Common myeloid progenitor, CD34-positive (primary cell): Measurements from ENCODE around the gene ZNF598.

Experiments
- CTCF ChIA-PET: fragments of 350-600 bp; sonication (Branson Sonifier 250); formaldehyde crosslinking; loops from one replicate; lab custom pipeline; 2021; ENCODE audit warnings: antibody characterized with exemption; lab: Charles Lee
- POLR2A ChIA-PET: fragments of 350-600 bp; sonication (Branson Sonifier 250); formaldehyde crosslinking; loops from one replicate; lab custom pipeline; 2021; ENCODE audit warnings: antibody characterized with exemption; lab: Charles Lee
- DNase-seq, 3 donors: peaks; one replicate each; pipeline versions ENCODE4 v3.0.0 to v3.0.0-alpha.2; 2013
- H3K27ac ChIP-seq, 2 experiments: 1 replicate in 1 of 2; 2 replicates in 1 of 2; pipeline ENCODE4 v1.7.0; 2013; ENCODE audit warnings: inconsistent platforms in 2 of 2, low read length in 2 of 2, mild to moderate bottlenecking in 2 of 2, low read depth in 1 of 2, moderate library complexity in 1 of 2; ENCODE audit not compliant: severe bottlenecking in 2 of 2, insufficient read depth in 1 of 2, poor library complexity in 1 of 2
- H3K27me3 ChIP-seq, 5 experiments: replicated peaks in 2 of 5; 1 replicate in 3 of 5; 2 replicates in 2 of 5; pipeline versions ENCODE4 v1.6.1 to v1.7.0; 2013; ENCODE audit warnings: low read length in 4 of 5, mild to moderate bottlenecking in 2 of 5, moderate library complexity in 2 of 5, inconsistent platforms in 1 of 5; ENCODE audit not compliant: insufficient read depth in 5 of 5, control insufficient read depth in 4 of 5
- H3K36me3 ChIP-seq, 4 experiments: 1 replicate in 2 of 4; 2 replicates in 2 of 4; pipeline versions ENCODE4 v1.6.1 to v1.7.0; 2013; ENCODE audit warnings: low read length in 3 of 4, control low read depth in 1 of 4, mild to moderate bottlenecking in 1 of 4; ENCODE audit not compliant: control insufficient read depth in 4 of 4, insufficient read depth in 4 of 4
- H3K4me1 ChIP-seq, 4 experiments: 1 replicate in 3 of 4; 2 replicates in 1 of 4; pipeline versions ENCODE4 v1.6.1 to v1.7.1; 2013; ENCODE audit warnings: low read length in 3 of 4, mild to moderate bottlenecking in 3 of 4, control low read depth in 1 of 4, inconsistent platforms in 1 of 4, moderate library complexity in 1 of 4; ENCODE audit not compliant: control insufficient read depth in 4 of 4, insufficient read depth in 4 of 4; ENCODE audit errors: control extremely low read depth in 1 of 4
- H3K4me3 ChIP-seq, 7 experiments: 1 replicate in 4 of 7; 2 replicates in 3 of 7; pipeline versions ENCODE4 v1.5.1 to v1.7.0; 2013; ENCODE audit warnings: mild to moderate bottlenecking in 7 of 7, low read length in 6 of 7, moderate library complexity in 6 of 7, inconsistent platforms in 2 of 7, low read depth in 2 of 7, control low read depth in 1 of 7; ENCODE audit not compliant: insufficient read depth in 4 of 7, control insufficient read depth in 1 of 7; ENCODE audit errors: extremely low read depth in 1 of 7
- H3K9me3 ChIP-seq, 5 experiments: 1 replicate in 4 of 5; 2 replicates in 1 of 5; pipeline versions ENCODE4 v1.6.1 to v1.7.1; 2013; ENCODE audit warnings: low read length in 4 of 5, mild to moderate bottlenecking in 2 of 5, inconsistent platforms in 1 of 5, low read depth in 1 of 5, moderate library complexity in 1 of 5; ENCODE audit not compliant: control insufficient read depth in 4 of 5, insufficient read depth in 2 of 5; ENCODE audit errors: control extremely low read depth in 1 of 5
- WGBS: methylation state at CpG from one replicate; pipeline ENCODE4 v1.1.5; 2013; ENCODE audit not compliant: insufficient coverage; 5-methylcytosine and 5-hydroxymethylcytosine counted together

Gene ZNF598

GRCh38 chr16:2033057-2033908, 23.7 kb upstream of the ZNF598 start:
- H3K4me1 ChIP-seq = peaks cover 0 to 30% (median 19%) of the 10 kb centered on the region in 4 experiments
- ChIA-PET CTCF (interaction anchor here (2.4 kb wide), 1 partner anchor 28 kb away, joined by 10 read pairs; no protein-coding TSS in a partner anchor), POLR2A (no interaction called here)
- H3K4me3 ChIP-seq = peak overlapping the region in 4 of 7 experiments; percentile 23 to 71 (median 41)
- no peaks in the 10 kb centered on the region for H3K36me3 ChIP-seq
- no peaks in the 10 kb centered on the region for H3K9me3 ChIP-seq
- 11% methylated on average over 14 of the region's 37 CpGs for WGBS
- H3K27ac ChIP-seq = peak overlapping the region in 1 of 2 experiments; percentile 70
- DNase-seq = peak in 2 of 3 donors; percentile 80 to 86
- H3K27me3 ChIP-seq = peaks cover 0 to 4% (median 0%) of the 10 kb centered on the region in 5 experiments

DNA sequence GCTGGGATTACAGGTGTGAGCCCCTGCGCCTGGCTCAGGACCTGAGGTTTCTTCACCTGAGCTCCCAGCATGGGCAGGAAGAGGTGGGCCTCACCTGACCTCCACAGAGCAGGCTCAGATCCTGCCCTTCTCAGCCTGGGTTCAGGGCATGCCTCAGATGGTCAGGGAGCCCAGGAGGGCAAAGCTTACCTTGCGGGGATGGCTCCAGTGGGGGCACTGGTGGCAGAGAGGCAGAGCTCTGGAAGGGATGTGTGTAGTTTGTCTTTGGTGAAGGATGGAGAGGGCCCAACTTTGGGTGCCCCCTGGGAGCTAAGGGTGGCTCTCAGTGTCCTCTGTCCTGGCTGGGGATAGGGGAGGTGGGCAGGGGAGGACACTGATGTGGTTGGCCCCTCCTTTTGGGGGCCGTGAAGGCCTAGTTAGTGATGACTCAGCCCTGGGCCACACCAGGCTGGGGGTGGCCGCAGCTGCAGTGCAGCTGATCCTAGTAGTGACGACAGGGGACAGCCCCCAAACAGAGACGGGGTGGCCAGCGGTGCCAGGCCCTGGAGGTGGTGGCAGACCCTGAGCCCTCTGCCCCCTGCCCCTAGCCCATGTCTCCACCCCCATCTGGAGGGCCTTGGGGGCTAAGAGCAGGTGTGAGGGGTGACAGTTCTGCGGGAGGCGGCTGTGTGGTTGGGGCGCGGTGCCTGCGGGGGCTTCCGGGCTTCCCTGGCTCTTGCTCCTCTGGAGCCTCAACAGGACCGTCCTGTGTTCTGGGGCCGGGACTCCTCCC, 22.9 kb upstream of the ZNF598 start:
- 76% methylated on average over 9 of the region's 15 CpGs for WGBS
- no peaks in the 10 kb centered on the region for H3K9me3 ChIP-seq
- no peaks in the 10 kb centered on the region for H3K36me3 ChIP-seq
- peak overlapping the region in 2 of 7 experiments; percentile 19 to 71 for H3K4me3 ChIP-seq
- ChIA-PET POLR2A (no interaction called here), CTCF (interaction anchor here (0.6 to 2.4 kb wide), 4 partner anchors 11 to 909 kb away, joined by 3 to 10 read pairs (median 3); no protein-coding TSS in a partner anchor)
- H3K4me1 ChIP-seq = peaks cover 0 to 34% (median 20%) of the 10 kb centered on the region in 4 experiments
- peaks cover 0 to 12% (median 5%) of the 10 kb centered on the region in 5 experiments for H3K27me3 ChIP-seq
- peak overlapping the region in 1 of 2 experiments; percentile 34 for H3K27ac ChIP-seq
- DNase-seq = peak in 1 of 3 donors; percentile 46

GRCh38 chr16:2031081-2031577, 21.5 kb upstream of the ZNF598 start:
- DNase-seq = no peak
- Histone ChIP-seq H3K27me3 (peaks cover 0 to 16% (median 7%) of the 10 kb centered on the region in 5 experiments), H3K4me3 (no peak overlapping the region), H3K27ac (no peak overlapping the region), H3K9me3 (no peaks in the 10 kb centered on the region), H3K4me1 (peaks cover 0 to 43% (median 26%) of the 10 kb centered on the region in 4 experiments), H3K36me3 (no peaks in the 10 kb centered on the region)
- ChIA-PET POLR2A (no interaction called here), CTCF (no interaction called here)
- 82% methylated on average over 8 of the region's 11 CpGs for WGBS

DNA sequence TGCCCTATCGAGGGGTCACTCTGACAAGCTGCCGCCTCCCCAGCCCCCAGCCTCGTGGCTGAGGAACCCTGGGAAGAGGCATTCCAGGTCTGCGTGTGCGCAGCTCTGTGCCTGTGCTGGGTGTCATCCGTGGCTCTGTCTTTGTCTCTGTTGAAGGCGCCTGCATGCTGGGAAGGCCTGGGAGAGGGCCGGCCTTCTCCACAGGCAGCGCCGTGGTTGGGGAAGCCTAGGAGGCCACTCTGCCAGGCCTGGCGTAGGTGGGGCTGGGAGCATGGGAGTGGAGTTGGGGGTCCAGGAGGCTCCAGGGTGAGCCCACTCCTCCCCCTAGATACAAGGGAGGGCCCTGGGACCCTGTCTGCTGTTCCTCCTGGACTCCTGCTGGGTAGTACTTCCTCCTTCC, 20.4 kb upstream of the ZNF598 start:
- CTCF ChIA-PET = interaction anchor here (0.8 to 1.5 kb wide), 4 partner anchors 9 to 22 kb away, joined by 3 to 5 read pairs (median 4); partner anchors contain the start of genes NTHL1 and TSC2
- no peak overlapping the region for H3K27ac ChIP-seq
- no peak for DNase-seq
- no peaks in the 10 kb centered on the region for H3K9me3 ChIP-seq
- peaks cover 0 to 24% (median 7%) of the 10 kb centered on the region in 5 experiments for H3K27me3 ChIP-seq
- no peaks in the 10 kb centered on the region for H3K36me3 ChIP-seq
- H3K4me1 ChIP-seq = peaks cover 0 to 44% (median 25%) of the 10 kb centered on the region in 4 experiments
- no peak overlapping the region for H3K4me3 ChIP-seq
- WGBS = 92% methylated on average over 10 of the region's 11 CpGs
- POLR2A ChIA-PET = no interaction called here

- no peak overlapping the region for H3K27ac ChIP-seq
- H3K4me1 ChIP-seq = peaks cover 0 to 39% (median 22%) of the 10 kb centered on the region in 4 experiments
- DNase-seq = no peak
- no peaks in the 10 kb centered on the region for H3K9me3 ChIP-seq
- no peak overlapping the region for H3K4me3 ChIP-seq
- POLR2A ChIA-PET = no interaction called here
- H3K36me3 ChIP-seq = no peaks in the 10 kb centered on the region
- peaks cover 0 to 24% (median 7%) of the 10 kb centered on the region in 5 experiments for H3K27me3 ChIP-seq
- 95% methylated on average over 22 of the region's 22 CpGs for WGBS
- CTCF ChIA-PET = interaction anchor here (0.9 to 1.5 kb wide), 2 partner anchors 18 to 21 kb away, joined by 4 read pairs; partner anchors contain the start of genes NTHL1 and TSC2
Measured at GRCh38 chr16:2029350-2029749, 19.7 kb upstream of the ZNF598 start.

GRCh38 chr16:2028620-2029220, 19.1 kb upstream of the ZNF598 start:
- no peak for DNase-seq
- Histone ChIP-seq H3K27me3 (peaks cover 0 to 24% (median 7%) of the 10 kb centered on the region in 5 experiments), H3K4me3 (no peak overlapping the region), H3K9me3 (no peaks in the 10 kb centered on the region), H3K4me1 (peaks cover 0 to 40% (median 22%) of the 10 kb centered on the region in 4 experiments), H3K27ac (no peak overlapping the region), H3K36me3 (no peaks in the 10 kb centered on the region)
- POLR2A ChIA-PET = no interaction called here
- 99% methylated on average over 12 of the region's 18 CpGs for WGBS
- CTCF ChIA-PET = interaction anchor here (1.2 to 1.7 kb wide), 2 partner anchors 8 to 28 kb away, joined by 3 to 4 read pairs; no protein-coding TSS in a partner anchor
